Measurements from ENCODE around the gene IFNA1.
"Not testable (repeated sequence)": the region's sequence is repeated elsewhere in the genome, so short reads cannot be mapped to it uniquely, and the experiment has no call there.

IFNA1 gene

GRCh38 chr9:21449312-21449711 lies 9.1 kb downstream of the IFNA1 start:
- not testable (repeated sequence) for DNase-seq

- DNase-seq, result no peak
Measured at GRCh38 chr9:21450733-21451394, 10.6 kb downstream of the IFNA1 start.

GRCh38 chr9:21452681-21453080 lies 12.4 kb downstream of the IFNA1 start:
- DNase-seq, result no peak

- no peak for DNase-seq
Measured at GRCh38 chr9:21454149-21454548, 13.9 kb downstream of the IFNA1 start.

- DNase-seq, result no peak
Measured at GRCh38 chr9:21455320-21455719, 15.1 kb downstream of the IFNA1 start.

- DNase-seq, result no peak
Measured at GRCh38 chr9:21461377-21461776, 21.1 kb downstream of the IFNA1 start.

GRCh38 chr9:21465138-21465537 lies 24.9 kb downstream of the IFNA1 start:
- no peak for DNase-seq

- DNase-seq, result no peak
Measured at GRCh38 chr9:21465859-21466518, 25.8 kb downstream of the IFNA1 start.

- no peak for DNase-seq
Measured at GRCh38 chr9:21470126-21470525, 29.9 kb downstream of the IFNA1 start.

GRCh38 chr9:21473236-21473635 lies 33.0 kb downstream of the IFNA1 start:
- DNase-seq, result no peak

- no peak for DNase-seq
Measured at GRCh38 chr9:21477466-21477865, 37.2 kb downstream of the IFNA1 start.

GRCh38 chr9:21479152-21479702 lies 39.0 kb downstream of the IFNA1 start:
- no peak for DNase-seq

GRCh38 chr9:21481470-21482056 lies 41.3 kb downstream of the IFNA1 start:
- no peak for DNase-seq

GRCh38 chr9:21482213-21482612 lies 42.0 kb downstream of the IFNA1 start, which contains the start of gene IFNE:
IFNE (minus strand) TSS chr9:21482313; CDS start chr9:21481694, 619 bp downstream.
- DNase-seq, result no peak

Measured in T-helper 9 cell (primary cell).